Astrocyte (in vitro differentiated cells and primary cell): Measurements from ENCODE around the gene KIF20B.

Experiments
- EZH2 ChIP-seq: IDR thresholded peaks from 2 replicates; pipeline ENCODE4 v1.6.1; 2012; ENCODE audit warnings: mild to moderate bottlenecking, low read length, inconsistent platforms; ENCODE audit not compliant: insufficient read depth
- TF ChIP-seq, protein P1 (sequence below): IDR thresholded peaks from 2 replicates; pipeline ENCODE4 v1.5.1; 2011; ENCODE audit warnings: low read depth, mild to moderate bottlenecking, inconsistent platforms, low read length, moderate library complexity; ENCODE audit not compliant: insufficient read depth

DNA sequence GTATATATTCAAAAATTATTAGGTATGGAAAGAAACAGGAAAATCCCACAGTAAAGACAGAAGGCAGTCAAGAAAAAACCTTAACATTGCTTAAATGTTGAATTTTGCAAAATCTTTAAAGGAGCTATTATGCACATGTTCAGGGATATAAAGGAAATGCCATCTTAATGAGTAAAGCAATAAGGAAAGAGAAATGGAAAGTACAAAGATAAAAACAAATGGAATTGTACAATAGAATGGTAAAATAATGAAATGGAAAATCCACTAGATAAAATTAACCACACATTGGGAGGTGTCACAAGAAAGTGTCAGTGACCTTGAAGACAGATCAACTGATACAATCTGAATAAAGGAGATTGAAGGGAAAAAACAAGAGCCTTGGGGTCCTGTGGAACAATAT lies 82.0 kb downstream of the KIF20B start:
- TF ChIP-seq EZH2: no peak
- TF ChIP-seq, protein P1, sequence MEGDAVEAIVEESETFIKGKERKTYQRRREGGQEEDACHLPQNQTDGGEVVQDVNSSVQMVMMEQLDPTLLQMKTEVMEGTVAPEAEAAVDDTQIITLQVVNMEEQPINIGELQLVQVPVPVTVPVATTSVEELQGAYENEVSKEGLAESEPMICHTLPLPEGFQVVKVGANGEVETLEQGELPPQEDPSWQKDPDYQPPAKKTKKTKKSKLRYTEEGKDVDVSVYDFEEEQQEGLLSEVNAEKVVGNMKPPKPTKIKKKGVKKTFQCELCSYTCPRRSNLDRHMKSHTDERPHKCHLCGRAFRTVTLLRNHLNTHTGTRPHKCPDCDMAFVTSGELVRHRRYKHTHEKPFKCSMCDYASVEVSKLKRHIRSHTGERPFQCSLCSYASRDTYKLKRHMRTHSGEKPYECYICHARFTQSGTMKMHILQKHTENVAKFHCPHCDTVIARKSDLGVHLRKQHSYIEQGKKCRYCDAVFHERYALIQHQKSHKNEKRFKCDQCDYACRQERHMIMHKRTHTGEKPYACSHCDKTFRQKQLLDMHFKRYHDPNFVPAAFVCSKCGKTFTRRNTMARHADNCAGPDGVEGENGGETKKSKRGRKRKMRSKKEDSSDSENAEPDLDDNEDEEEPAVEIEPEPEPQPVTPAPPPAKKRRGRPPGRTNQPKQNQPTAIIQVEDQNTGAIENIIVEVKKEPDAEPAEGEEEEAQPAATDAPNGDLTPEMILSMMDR: no peak
